AG08395 (cell line): ENCODE data around the gene KIF15.
A peak's percentile ranks its signal among the peaks of the same experiment; 100 is the strongest.

Experiments
- DNase-seq: peaks from one replicate; pipeline ENCODE4 v3.0.0; 2012; ENCODE audit warnings: mixed read lengths, low spot score

Gene KIF15

DNA sequence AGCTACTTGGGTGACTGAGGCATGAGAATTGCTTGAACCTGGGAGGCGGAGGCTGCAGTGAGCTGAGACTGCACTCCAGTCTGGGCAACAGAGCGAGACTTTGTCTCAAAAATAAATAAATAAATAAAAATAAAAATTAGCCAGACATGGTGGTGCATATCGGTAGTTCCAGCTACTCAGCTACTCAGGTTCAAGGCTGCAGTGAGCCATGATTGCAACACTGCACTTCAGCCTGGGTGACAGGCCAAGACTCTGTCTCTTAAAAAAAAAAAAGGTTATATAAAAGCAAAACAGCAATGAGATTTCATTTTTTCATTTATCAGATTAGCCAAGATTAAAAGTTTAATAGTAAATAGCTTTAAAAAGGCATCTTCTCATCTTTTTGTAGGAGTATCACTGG, 115.7 kb downstream of the KIF15 start:
- no peak for DNase-seq

DNA sequence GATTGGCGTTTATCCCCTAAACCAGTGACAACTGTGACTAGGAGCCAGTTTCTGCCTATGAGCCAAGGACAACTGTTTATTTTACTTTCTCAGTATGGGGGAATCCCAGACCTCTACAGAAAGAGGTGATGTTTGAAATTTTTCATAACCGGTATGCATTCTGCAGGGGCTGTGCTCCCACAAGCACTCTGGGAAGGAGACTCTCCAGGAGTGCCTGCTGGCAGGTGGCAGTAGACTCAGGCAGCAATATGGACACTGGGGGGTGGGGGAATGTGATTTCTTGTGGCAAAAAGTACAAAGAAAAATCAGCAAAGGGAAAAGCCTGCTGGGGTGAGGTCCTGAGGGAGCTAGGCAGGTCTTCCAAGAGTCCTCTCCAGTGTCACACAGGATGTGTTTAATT, 118.7 kb downstream of the KIF15 start:
- no peak for DNase-seq

DNA sequence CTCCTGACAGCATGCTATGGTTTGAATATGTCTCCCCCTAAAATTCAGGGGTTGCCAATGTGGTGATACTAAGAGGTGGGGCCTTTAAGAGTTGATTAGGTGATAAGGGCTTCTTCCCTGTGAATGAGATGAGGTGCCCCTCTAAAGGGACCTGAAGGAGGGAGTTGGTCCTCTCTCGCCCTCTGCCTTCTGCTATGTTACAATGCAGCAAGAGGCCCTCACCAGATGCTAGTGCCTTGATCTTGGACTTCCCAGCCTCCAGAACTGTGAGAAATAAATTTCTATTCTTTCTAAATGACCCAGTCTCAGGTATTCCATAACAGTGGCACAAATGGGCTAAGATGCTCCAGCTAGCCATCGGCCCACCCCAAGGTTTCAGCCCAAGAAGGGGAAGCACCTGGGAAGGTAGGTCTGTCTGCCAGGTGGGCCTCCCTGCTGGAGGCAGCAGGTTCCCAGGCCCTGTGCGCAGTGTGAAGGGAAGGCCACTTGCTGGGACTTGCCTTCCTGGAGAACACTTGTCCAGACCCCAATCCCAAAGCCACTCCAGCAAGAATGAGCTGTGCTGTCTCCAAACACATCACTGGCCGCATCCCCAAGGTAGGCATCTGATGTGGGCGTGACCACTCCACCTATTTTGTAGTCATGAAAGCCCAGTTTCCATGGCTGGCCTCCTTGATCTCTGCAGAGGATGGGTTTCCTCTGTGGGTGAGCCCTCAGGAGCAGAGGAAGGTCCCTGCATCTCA, 121.8 kb downstream of the KIF15 start:
- DNase-seq, result no peak

- DNase-seq, result peak; percentile 86
Observed at GRCh38 chr3:44883999-44884431, 122.4 kb downstream of the KIF15 start.

GRCh38 chr3:44885618-44886017, 124.0 kb downstream of the KIF15 start:
- peak; percentile 95 for DNase-seq

- DNase-seq, result no peak
Observed at GRCh38 chr3:44886561-44886960, 125.0 kb downstream of the KIF15 start.

DNA sequence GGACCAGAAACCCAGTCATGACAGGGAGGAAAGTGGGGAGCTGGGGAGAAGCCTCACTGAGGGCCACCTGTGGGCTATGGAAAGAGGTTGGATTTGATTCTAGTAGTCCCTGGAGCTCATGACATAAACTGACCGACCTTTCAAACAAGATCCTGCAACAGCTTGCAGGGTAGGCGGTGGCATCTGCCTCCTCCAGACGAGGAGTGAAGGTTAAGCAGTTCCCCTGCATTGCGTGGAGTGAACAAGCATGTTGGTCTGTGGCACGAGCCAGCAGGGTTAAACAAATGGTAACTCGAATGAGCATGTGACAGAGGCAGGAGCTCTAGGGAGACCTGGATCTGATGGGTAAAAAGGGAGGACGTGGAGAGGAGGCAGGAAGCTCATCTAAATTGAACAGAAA, 125.5 kb downstream of the KIF15 start:
- no peak for DNase-seq

GRCh38 chr3:44890258-44890657, 128.7 kb downstream of the KIF15 start:
- DNase-seq, result no peak

DNA sequence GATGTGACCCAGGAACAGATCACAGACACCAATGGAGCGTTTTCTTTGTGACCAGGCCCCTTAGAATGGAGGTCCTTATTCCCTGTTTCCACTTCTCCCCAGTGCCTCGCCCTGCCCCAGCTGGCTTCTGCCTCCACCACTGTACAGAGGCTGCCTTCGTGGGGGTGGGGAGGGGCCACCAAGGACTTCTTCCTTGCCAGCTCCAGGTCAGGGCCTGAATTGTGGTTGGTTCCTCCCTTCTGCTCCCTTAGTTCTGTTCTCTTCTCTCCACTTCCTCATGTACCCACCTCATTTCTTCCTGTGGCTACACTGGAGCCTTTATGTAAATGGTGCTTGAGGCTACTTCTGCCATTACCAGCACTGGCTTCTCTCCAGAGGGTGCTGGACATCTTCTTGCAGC, 129.3 kb downstream of the KIF15 start:
- no peak for DNase-seq

GRCh38 chr3:44892689-44893088, 131.1 kb downstream of the KIF15 start:
- DNase-seq, result no peak

- peak; percentile 61 for DNase-seq
Observed at GRCh38 chr3:44893097-44893496, 131.5 kb downstream of the KIF15 start.

DNA sequence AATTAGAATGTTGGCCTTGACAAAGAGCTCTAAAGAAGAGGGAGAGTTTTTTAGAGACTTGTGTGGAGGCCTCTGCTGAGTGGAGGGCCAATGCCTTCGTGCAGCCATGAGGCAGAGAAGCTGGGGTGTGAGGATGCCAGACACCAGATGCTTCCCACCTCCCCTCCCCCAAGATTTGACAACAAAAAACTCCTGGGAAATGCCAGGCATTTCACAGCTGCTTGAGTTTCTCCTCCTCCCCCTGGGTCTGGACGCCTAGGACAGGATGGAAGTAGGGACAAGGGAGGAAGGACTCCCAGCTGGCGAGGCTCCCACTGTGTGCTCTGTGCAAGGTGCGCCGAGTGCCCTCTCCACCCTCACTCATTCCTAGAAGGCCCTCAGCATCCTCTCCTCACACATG, 132.9 kb downstream of the KIF15 start:
- DNase-seq, result no peak

DNA sequence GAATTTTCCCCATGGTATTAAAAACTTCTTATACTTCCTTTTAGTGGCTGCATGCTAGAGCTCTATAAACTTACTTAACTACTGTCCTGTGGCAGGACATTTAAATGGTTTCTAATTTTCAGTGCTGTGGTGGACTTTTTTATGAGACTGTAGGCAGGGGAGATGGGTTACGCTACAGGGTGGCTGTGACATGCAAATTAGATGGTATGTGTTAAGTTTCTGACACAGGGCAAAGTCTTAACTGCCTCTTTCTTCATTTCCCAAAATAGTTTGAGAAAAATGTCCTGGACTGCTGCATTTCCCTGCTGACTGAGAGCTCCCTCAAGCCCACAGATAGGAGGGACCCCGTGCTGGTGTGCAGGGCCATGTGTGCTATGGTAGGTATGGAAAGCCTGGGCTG, 134.8 kb downstream of the KIF15 start:
- DNase-seq, result no peak

DNA sequence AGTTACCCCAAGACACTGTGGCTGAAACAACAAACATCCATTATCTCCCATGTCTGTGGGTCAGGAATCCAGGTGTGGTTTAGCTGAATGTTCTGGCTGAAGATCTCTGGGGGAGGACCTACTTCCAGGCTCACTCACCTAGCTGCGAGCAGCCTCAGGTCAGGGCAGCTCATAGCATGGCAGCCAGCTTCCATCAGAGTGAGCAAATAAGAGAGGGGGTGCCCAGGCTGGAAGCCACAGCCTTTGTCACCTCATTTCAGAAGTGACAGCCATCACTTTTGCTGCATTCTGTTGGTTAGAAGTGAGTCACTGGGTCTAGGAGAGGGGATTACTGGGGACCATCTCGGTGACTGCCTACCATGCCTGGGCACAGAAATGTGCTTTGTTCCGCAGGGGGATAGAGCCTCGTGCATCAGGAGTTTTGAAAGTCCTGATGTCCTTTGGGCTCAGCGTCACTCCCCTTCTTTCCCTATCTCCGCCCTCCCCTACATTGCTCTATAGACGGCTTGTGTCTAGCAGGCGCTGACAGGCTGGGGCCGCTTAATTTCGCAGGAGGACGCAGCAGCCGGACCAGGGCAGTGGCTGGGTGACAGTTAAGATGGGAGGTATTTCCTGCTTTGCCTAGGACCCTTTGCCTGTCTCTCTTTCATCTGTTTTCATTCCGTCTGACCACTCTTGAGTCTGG, 138.2 kb downstream of the KIF15 start:
- no peak for DNase-seq

DNA sequence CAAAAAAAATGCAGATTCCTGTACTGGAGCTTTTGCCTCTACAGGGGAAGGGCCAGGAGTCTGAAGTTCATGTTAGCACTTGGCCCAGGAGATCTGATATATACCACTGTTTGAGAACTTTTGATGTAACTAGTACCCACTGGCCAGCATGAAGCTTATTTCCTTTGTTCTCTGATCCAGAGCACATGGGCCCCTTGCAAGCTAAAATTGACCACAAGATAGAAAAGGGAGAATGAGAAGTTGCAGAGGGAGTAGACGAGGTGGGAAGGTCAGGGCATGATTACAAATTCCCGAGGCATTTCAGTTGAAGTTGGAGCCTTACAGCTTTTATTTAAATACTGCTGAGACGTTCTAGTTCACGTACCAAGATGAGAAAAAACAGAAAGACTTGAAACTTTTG, 141.0 kb downstream of the KIF15 start:
- no peak for DNase-seq
